ENCODE data around the gene DNAH9. TPM values are rescaled to one million over a fixed set of nuclear protein-coding genes. Genes with fewer than 3 reads are reported as not detected.

DNAH9 gene
- total and polyA plus RNA-seq, 2 donors from 2014 or later: 3.7 to 6.9 TPM

DNA sequence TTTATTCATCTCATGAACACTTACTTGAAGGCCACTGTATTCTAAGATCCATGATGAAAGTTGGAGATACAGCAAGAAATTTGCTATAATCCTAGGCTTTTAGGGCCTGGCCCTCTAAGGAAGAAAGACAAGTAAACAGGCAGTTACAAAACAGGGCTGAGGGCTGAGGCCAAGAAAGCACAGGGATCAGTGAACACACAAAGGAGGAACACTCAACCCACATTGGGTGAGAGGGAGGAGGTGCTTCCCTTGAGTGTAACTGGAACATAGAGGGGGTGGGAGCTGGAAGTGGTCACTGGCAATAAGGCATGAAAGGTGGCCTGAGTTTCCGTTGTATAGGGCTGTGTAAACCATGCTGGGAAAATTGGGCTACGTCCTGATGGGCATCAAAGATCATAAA lies 286.8 kb downstream of the DNAH9 start:
- no peaks in the 10 kb centered on the region for H3K36me3 ChIP-seq (ENCODE audit: control insufficient read depth in 2 of 3, insufficient read depth in 3 of 3, low read length in 3 of 3)
- no peak overlapping the region for H3K9ac ChIP-seq (ENCODE audit: low read length in 3 of 3)
- DNase-seq (no peak), FAIRE-seq (no peak)
- intact Hi-C loops (cut with DNase I): no loop called here
- no peak for TF ChIP-seq CTCF (IDR thresholded peaks at IDR 0.05; ENCODE audit: borderline replicate concordance, extremely low read depth, insufficient read depth)
- no peak overlapping the region for H3K27ac ChIP-seq (ENCODE audit: low read depth in 2 of 2, low read length in 2 of 2)
- no peaks in the 10 kb centered on the region for H3K9me3 ChIP-seq (ENCODE audit: control insufficient read depth in 2 of 3, insufficient read depth in 1 of 3, low read length in 3 of 3)
- H3K27me3 ChIP-seq (ENCODE audit: control insufficient read depth, insufficient read depth, low read length): no peaks in the 10 kb centered on the region
- H3K4me1 ChIP-seq (ENCODE audit: control insufficient read depth in 2 of 3, insufficient read depth in 2 of 3, low read depth in 1 of 3, low read length in 3 of 3): no peaks in the 10 kb centered on the region
- H3K4me3 ChIP-seq (ENCODE audit: low read length in 3 of 3): no peak overlapping the region

DNA sequence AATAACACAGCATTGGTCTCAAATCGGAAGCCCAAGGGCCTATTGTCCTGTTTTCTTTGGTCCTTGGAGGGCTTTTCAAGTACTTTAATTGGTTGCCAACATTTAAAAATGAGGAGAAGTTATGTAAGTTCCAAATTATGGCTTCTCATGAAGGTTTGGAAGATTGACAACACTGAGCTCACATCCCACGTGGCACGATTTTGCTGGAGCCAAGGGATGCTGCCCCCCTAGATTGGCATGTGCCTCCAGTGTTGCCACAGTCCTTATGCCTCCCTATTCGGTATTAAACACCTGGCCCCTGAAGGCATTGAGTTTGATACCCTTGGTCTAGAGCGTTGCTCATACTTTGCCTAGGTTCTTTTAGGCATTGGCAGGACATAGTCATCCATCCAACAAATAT lies 291.0 kb downstream of the DNAH9 start:
- no peak for DNase-seq
- H3K9ac ChIP-seq (ENCODE audit: low read length in 3 of 3): no peak overlapping the region
- no peak for TF ChIP-seq CTCF (IDR thresholded peaks at IDR 0.05; ENCODE audit: borderline replicate concordance, extremely low read depth, insufficient read depth)

GRCh38 chr17:11893862-11894261 lies 295.6 kb downstream of the DNAH9 start:
- H3K27ac ChIP-seq (ENCODE audit: low read depth in 2 of 2, low read length in 2 of 2): no peak overlapping the region
- DNase-seq: no peak
- intact Hi-C loops (cut with DNase I): no loop called here
- no peak for TF ChIP-seq CTCF (IDR thresholded peaks at IDR 0.05; ENCODE audit: borderline replicate concordance, extremely low read depth, insufficient read depth)
- H3K9ac ChIP-seq (ENCODE audit: low read length in 3 of 3): no peak overlapping the region
- no peak for FAIRE-seq
- H3K4me3 ChIP-seq (ENCODE audit: low read length in 3 of 3): no peak overlapping the region
- H3K9me3 ChIP-seq (ENCODE audit: control insufficient read depth in 2 of 3, insufficient read depth in 1 of 3, low read length in 3 of 3): no peaks in the 10 kb centered on the region
- H3K4me1 ChIP-seq (ENCODE audit: control insufficient read depth in 2 of 3, insufficient read depth in 2 of 3, low read depth in 1 of 3, low read length in 3 of 3): no peaks in the 10 kb centered on the region
- no peaks in the 10 kb centered on the region for H3K27me3 ChIP-seq (ENCODE audit: control insufficient read depth, insufficient read depth, low read length)
- H3K36me3 ChIP-seq (ENCODE audit: control insufficient read depth in 2 of 3, insufficient read depth in 3 of 3, low read length in 3 of 3): no peaks in the 10 kb centered on the region

More for the DNA sequence above, 291.0 kb downstream of the DNAH9 start:
- H3K4me1 ChIP-seq (ENCODE audit: control insufficient read depth in 2 of 3, insufficient read depth in 2 of 3, low read depth in 1 of 3, low read length in 3 of 3): no peaks in the 10 kb centered on the region
- intact Hi-C loops (cut with DNase I): no loop called here
- no peak overlapping the region for H3K27ac ChIP-seq (ENCODE audit: low read depth in 2 of 2, low read length in 2 of 2)
- H3K4me3 ChIP-seq (ENCODE audit: low read length in 3 of 3): no peak overlapping the region
- H3K27me3 ChIP-seq (ENCODE audit: control insufficient read depth, insufficient read depth, low read length): no peaks in the 10 kb centered on the region
- no peaks in the 10 kb centered on the region for H3K9me3 ChIP-seq (ENCODE audit: control insufficient read depth in 2 of 3, insufficient read depth in 1 of 3, low read length in 3 of 3)
- H3K36me3 ChIP-seq (ENCODE audit: control insufficient read depth in 2 of 3, insufficient read depth in 3 of 3, low read length in 3 of 3): no peaks in the 10 kb centered on the region
- FAIRE-seq: no peak

DNA sequence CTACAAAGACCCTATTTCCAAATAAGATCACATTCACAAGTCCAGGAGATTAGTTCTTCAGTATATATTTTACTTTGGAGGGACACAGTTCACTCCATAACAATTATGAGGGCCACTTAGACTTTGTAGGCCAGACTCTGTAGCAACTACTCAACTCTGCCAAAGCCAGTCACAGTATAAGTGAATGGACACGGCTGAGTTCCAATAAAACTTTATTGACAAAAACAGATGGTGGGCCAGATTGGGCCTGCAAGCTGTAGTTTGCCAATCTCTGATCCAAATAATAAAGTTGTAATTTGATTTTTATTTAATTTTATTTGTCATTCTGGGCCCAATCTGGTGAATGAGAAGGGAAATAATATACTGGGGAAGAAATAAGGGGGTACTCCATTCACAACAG lies 297.9 kb downstream of the DNAH9 start:
- H3K4me1 ChIP-seq (ENCODE audit: control insufficient read depth in 2 of 3, insufficient read depth in 2 of 3, low read depth in 1 of 3, low read length in 3 of 3): no peaks in the 10 kb centered on the region
- H3K27me3 ChIP-seq (ENCODE audit: control insufficient read depth, insufficient read depth, low read length): no peaks in the 10 kb centered on the region
- intact Hi-C loops (cut with DNase I): no loop called here
- no peak for TF ChIP-seq CTCF (IDR thresholded peaks at IDR 0.05; ENCODE audit: borderline replicate concordance, extremely low read depth, insufficient read depth)
- H3K27ac ChIP-seq (ENCODE audit: low read depth in 2 of 2, low read length in 2 of 2): no peak overlapping the region
- H3K4me3 ChIP-seq (ENCODE audit: low read length in 3 of 3): no peak overlapping the region
- H3K9me3 ChIP-seq (ENCODE audit: control insufficient read depth in 2 of 3, insufficient read depth in 1 of 3, low read length in 3 of 3): no peaks in the 10 kb centered on the region
- FAIRE-seq (no peak), DNase-seq (no peak)
- H3K36me3 ChIP-seq (ENCODE audit: control insufficient read depth in 2 of 3, insufficient read depth in 3 of 3, low read length in 3 of 3): no peaks in the 10 kb centered on the region
- no peak overlapping the region for H3K9ac ChIP-seq (ENCODE audit: low read length in 3 of 3)
